NCI-H69 (cell line): Measurements from ENCODE around the gene COPG2.

Source experiments
- DNase-seq: peaks from one replicate; lab custom pipeline; 2025; lab: John Stamatoyannopoulos, UW

The COPG2 gene

DNA sequence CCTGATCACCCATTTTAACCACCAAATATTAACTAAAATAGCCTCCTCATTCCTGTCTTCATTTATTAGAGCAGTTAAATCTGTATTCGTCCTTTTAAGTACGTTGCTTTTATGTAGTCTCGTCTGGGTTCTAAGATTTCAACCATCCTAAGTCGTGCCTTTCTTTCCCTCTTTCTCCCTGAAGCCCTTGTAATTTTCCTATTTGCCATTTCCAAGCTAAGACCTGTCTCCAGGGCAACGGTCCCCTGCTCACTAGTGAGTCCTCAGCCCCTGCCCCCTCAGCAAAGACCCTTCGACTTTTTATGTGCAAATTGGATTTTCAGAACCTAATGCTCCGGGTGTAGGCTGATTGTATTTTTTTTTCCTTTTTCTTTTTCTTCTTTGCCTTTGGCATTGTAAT, 192.8 kb downstream of the COPG2 start:
- DNase-seq: no peak

DNA sequence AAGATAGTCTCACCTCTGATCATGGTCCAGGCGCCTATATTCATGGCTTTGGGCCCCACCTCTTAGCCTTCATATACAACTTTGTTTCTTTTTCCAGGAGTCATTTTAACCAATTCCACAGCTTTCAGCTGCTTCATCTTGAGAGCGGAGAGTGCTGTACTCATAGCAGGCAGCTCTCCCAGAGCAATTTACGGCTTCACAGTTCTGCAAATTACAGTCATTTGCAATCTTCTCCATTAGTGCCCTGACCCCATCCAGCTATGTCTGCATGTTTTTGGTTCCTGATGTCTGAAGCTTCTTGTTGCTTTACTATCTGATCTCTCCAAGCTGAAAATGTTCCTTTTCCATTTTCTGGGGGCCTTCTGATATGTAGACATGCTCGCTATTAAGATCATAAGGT, 194.7 kb downstream of the COPG2 start:
- DNase-seq: peak; percentile 94

DNA sequence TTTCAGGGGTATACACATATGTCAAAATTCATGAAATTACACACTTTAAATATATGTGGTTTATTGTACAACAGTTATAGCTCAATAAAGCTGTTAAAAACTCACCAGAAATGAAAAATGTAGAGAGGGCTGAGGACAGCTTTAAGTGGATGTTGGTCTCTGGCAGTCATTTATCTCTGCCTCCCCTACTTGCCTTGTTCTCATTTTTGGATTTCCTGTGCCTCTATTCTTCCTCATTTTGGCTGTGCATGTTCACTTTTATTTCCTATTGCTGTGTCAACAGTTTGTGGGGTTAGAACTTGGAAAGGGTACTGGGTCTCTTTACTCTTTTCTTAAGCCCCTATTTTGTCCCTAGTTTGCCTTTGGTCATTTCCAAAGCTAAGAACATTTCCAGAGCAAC, 195.3 kb downstream of the COPG2 start:
- peak; percentile 54 for DNase-seq

DNA sequence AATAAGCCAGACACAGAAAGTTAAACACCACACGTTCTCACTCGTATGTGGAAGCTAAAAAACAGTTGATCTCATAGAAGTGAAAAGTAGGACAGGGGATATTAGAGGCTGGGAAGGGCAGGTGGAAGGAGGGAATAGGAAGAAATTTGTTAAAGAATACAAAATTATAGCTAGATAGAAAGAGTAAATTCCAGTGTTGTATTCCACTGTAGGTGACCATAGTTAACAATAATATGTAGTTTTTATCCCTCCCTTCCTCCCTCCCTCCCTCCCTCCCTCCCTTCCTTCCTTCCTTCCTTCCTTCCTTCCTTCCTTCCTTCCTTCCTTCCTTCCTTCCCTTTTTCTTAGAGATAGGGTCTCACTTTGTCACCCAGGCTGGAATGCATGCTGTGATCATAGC, 196.6 kb downstream of the COPG2 start:
- DNase-seq: no peak

DNA sequence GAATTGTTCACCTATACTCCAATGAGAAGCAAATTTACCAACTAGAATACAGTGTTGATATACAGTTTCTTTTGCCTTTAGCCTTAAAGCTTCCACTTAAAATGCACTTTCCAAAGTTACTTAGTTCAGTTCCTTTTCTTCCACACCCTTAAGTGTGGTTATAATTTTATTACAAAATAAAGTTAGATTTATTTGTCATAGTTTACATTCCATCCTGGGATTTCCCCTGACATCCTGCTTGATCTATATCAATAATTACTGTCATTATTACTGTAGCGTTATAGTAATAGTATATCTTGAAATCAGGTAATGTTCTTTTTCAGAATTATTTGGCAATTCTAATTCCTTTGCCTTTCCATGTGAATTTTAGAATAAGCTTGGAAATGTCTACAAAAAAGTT, 199.9 kb downstream of the COPG2 start:
- DNase-seq: no peak

DNA sequence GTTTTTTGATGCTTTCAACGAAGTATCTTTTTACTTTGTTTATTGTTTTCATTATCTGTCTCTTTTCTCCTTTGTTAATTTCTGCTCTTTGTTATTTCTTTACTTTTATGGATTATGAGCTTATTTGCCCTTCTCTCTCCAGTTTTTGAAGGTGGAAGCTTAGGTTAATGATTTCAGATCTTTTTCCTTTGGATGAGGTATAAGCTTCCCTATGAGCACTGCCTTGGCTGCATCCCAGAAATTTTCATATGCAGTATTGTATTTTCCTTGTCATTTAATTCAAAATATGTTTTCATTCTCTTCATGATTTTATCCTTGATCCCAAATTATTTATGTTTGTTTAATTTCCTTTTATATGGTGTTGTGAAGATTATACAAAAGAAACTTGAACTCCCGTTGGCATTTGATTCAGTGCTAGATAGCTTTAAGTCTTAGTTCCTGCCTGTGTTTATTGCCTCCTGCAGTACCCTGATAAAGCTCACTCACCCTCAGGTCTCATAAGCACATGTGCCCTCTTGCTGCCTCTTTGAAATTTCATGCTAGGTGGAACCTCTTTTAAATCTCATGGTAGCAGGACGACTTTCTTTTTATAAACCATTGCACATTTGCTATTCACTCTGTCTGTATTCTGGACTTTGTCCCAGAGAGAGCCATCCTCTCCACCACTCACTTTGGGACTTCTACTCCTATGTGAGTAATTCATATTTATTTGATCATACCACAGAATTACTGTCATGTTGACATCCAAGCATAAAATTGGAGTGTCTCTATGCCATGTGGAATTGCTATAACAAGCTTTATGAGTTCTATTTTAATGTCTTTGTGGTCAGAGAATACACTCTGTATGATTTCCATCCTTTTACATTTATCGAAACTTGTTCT, 204.8 kb downstream of the COPG2 start:
- no peak for DNase-seq

DNA sequence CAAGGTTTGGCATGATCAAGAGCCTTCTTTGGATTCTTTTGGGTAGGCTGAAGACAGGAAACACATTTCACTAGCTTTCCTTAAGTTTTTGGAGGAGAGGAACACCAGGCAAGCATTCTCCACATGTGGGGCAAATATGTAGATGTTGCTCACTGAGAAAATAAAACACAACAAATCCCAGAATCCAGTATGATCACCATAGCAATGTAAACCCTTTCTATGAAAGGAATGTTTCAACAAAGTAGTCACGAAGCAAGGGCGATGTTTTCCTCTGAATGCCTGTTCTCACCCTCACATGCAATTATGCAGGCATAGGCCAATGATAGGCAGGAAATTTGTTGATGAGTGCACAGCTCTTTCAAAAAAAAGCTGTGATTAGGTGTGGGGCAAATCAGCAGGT, 207.3 kb downstream of the COPG2 start:
- no peak for DNase-seq

DNA sequence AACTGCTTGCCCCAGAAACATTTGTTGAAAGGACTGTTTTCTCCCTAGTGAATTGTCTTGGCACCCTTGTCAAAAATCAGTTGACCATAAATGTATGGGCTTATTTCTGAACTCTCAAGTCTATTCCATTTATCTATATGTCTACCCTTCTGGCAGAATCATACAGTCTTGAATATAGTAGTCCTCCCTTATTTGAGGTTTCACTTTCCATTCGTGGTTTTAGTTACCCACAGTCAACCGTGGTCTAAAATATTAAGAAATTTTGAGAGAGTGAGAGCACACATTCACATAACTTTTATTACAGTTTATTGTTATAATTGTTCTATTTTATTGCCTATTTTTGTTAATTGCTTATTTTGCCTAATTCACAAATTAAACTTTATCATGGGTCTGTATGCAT, 210.3 kb downstream of the COPG2 start:
- DNase-seq: no peak
